Right ventricle myocardium inferior (tissue), 1 donor: ENCODE data around the gene ACKR3. TPM values are rescaled to one million over a fixed set of nuclear protein-coding genes. Genes with fewer than 3 reads are reported as not detected.

Experiments used
- ATAC-seq: fragments of 200-7000 bp; cut with Tn5 transposase; one replicate; pipeline ENCODE4 v1.9.1; 2020; ENCODE audit warnings: mild to moderate bottlenecking, moderate library complexity
- DNase-seq: peaks from one replicate; pipeline ENCODE4 v3.0.0; 2021; ENCODE audit errors: missing footprints
- intact Hi-C: fragments of 100-400 bp; cut with DNase I; formaldehyde crosslinking; loops from one replicate; pipeline ENCODE4 v1.11.0; 2022
- total RNA-seq: library from RNA; stranded (reverse); fragmentation: NEBNext Ultra II Directional; extraction: Animal tissue kit (Norgen Biotek cat#: 25700); gene quantifications from one replicate; pipeline ENCODE4 v1.2.1, GENCODE V29; 2021
- donor health status: DM: no; HTN: yes; CAD: no; lungs with severe emphysema.

The ACKR3 gene
- total RNA-seq, 1 donor from 2014 or later = 30.5 TPM

DNA sequence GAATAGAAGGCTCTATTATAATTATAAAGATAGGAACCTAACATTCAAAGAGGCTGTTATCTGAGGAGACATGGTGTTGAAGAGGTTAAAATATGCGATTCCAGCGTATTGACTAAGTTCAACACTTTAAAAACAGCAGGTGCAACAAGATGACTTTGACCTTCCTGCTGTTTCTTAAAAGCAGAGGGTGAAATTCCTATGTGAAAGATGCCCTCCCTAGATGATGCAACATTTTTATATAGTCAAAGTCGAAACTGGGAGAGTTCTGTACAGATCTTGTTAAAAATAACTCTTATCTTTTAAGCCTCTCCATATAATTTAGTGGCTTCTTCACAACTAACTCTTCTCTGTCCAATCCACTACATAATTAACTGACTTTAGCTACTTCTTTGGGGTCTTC is 4.4 kb upstream of the ACKR3 start:
- ATAC-seq (no peak), DNase-seq (no peak)
- intact Hi-C loops = loop anchor here (5.0 kb wide), 4 partner anchors 122 to 462 kb away; no protein-coding TSS in a partner anchor

DNA sequence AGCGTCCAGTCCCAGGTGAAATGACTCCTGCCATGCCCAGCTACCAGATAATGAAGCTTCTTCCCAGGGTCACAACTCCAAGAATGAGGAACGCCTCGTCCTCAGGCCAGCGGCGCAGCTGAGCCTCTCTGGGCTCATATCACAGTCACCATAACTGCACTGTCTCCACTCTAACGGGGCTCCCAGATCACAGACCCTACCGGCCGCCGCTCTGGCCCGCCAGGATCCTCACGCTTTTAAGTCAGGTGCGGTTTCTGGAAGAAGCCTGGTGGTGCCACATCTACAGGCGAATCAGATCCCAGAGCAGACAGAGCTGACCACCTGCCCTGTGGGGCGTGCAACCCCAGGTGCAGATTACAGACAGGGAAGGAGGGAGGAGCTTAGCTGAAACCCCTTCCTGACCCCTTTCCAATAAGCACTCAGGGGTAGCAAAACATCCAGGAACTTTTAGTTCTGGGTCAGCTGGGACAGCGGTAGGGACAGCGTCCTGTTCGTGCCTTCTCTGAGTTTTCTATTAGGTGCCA is 3.7 kb upstream of the ACKR3 start:
- ATAC-seq (no peak), DNase-seq (no peak)
- intact Hi-C loops = loop anchor here (5.0 kb wide), 4 partner anchors 121 to 461 kb away; no protein-coding TSS in a partner anchor

DNA sequence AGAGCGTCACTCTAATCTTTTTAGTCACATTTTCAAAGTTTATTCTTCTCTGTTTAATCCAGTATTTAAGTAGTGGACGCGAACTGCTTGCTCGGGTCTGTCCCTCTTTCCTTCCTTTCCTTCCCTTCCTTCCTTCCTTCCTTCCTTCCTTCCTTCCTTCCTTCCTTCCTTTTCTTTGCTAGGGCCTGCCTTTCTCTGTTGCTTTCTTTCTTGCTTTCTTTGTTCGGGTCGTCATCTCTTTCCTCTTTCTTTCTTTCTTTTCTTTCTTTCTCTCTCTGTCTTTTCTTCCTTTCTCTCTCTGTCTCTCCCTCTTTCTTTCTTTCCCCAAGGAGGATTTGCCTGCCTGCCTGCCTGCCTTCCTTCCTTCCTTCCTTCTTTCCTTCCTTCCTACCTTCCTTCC is 3.0 kb upstream of the ACKR3 start:
- DNase-seq (no peak), ATAC-seq (no peak)
- intact Hi-C loops = loop anchor here (5.0 kb wide), 4 partner anchors 121 to 461 kb away; no protein-coding TSS in a partner anchor

DNA sequence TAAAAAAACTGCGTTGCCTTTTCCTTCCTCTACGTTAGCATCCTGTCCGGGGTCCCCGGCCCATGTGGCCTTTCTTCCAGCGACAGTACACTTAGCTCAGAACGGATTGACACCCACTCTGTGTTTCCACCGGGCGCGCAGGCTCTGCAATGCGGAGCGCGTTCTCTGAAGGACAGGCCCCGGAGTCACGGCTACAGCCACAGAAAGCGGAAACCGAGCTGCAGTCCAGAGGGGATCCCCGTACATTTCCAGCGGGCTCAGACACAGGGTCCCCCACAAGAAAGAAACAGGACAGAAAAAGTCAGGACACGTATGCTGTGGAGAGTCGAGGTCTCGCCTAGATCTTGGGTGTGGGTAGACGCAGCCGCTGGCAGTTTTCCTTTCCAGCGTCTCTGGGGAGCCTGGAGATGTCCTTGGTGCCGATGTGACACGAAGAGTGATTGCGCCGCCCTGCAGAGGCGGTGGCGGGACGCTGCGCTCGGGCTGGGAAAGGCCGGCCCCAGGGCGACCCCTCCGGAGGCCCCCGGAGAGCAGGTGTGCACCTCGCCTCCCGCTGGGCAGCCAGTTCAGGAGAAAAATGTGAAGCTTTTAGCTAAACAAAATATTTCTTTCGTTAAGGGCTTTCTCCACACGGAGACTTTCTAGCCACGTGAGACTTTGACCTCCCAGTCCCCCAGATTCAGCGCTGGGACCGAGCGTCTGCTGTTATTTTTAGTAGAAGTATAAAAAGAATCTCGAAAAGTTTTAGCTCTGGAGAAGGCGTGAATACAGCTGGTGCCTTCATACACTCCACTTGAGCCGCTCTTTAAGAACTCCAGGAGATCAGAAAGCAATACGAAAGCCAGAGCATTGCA is 1.3 kb upstream of the ACKR3 start:
- intact Hi-C loops = loop anchor here (2.0 to 5.0 kb wide), 6 partner anchors 55 to 459 kb away; no protein-coding TSS in a partner anchor
- ATAC-seq = peak; percentile 48
- peak; percentile 82 for DNase-seq

DNA sequence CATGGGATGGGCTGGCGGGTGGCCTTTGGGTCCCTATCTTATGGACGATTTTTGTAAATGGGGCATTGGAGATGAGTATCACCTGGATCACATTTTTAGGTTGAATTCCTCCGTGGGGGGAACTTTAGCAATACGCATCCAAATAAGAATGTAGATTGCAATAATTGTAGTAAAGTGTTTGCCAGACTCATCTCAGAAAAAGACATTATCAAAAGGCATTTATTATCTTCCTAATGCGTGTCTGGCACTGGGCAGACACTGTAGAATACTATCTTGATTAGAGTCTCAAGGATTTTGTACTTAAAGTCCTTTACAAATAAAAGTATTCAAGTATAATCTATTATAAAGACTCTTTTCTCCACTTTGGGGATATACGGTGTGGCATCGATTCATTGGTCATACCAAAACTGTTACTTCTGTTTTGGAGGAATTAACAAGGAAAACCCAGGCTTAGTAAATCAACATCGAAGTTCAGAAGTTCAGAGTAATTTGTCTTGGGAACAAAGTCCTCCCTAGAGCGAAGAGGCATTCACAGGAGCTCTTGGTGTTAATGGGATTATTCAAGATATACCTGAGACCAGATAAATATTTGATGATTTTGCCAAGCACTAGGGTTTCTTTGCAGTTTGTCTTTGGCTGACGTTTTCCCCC is 578 bp upstream of the ACKR3 start:
- intact Hi-C loops = loop anchor here (2.0 to 5.0 kb wide), 6 partner anchors 56 to 458 kb away; no protein-coding TSS in a partner anchor
- no peak for DNase-seq

DNA sequence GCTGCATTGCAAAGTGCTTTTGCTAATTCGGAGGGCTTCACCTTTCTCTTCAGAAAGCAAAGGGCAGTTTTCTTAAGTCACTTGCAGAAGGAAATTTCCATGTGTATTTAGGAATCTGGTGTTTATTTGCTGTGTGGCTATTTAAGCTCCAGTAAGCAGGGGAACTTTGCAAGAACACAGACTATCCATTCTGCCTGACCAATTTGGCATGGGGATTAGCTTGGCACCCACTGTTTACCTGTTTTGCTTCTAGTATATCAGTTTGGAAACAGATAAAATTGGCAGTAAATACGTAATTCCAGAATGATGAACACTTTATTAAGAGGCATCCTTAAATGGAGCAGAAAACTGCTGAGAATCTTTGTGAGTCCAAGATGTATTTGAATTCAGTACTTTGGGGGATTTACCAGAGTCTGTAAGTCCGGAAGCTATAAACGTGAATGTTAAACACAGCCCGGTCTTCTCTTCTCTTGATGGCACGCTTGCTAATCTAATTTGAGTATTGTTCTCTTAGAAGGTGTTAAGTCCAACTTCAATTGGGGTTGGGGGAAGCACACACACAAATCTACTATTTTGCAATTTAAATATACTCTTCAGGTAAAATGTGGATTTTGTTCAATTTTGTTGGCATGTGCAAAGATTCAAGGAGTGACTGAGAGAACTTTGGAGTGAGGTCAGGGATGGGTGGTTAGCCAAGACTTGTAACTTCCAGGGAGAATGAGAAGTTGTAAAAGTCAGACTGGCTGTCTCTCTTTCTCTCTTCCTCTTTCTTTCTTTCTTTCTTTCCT is 650 bp downstream of the ACKR3 start:
- DNase-seq (no peak), ATAC-seq (no peak)
- intact Hi-C loops = loop anchor here (2.0 kb wide), 1 partner anchor 163 kb away; no protein-coding TSS in a partner anchor

More for the DNA sequence above, 578 bp upstream of the ACKR3 start:
- no peak for ATAC-seq

DNA sequence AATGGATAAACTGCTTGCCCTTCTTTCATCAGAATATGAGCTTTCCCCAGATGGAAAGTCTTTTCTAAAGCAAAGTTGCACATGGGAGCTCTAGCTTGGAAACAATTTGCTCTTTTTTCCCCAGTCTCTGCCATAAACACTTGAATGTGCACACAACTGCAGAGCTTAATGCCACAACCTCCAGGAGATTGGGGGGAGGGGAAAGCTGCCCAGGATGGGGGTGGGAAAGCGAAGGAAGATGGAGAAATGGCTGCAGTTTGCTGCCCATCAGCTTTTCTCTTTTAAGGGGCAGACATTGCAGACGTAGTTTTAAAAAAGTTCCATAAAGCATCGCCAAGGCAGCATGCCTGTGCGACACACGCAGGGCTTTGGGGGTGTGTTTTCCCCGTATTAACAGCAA is 1.5 kb downstream of the ACKR3 start:
- DNase-seq (no peak), ATAC-seq (no peak)
- intact Hi-C loops = loop anchor here (2.0 kb wide), 1 partner anchor 162 kb away; no protein-coding TSS in a partner anchor

DNA sequence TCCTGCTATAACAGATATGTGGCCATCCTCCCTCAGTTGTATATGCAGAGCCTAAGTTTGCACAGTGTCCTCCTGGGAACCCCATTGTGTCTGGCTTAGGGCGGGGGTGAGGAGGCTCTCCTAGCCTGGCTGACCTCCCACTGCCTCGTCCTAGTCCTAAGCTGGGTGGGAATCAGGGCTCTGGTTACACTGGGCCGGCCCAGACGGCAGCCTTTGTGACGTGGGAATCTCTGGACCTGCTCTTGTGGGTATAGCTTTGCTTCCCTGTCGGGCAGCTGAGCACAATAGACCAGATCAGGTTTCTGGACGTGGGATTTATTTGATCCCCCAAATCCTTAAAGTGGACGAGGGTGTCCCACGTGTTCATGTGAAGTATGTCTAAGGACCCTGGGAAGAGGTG is 2.9 kb downstream of the ACKR3 start:
- DNase-seq (peak; percentile 79), ATAC-seq (peak; percentile 22)
- intact Hi-C loops = no loop called here

DNA sequence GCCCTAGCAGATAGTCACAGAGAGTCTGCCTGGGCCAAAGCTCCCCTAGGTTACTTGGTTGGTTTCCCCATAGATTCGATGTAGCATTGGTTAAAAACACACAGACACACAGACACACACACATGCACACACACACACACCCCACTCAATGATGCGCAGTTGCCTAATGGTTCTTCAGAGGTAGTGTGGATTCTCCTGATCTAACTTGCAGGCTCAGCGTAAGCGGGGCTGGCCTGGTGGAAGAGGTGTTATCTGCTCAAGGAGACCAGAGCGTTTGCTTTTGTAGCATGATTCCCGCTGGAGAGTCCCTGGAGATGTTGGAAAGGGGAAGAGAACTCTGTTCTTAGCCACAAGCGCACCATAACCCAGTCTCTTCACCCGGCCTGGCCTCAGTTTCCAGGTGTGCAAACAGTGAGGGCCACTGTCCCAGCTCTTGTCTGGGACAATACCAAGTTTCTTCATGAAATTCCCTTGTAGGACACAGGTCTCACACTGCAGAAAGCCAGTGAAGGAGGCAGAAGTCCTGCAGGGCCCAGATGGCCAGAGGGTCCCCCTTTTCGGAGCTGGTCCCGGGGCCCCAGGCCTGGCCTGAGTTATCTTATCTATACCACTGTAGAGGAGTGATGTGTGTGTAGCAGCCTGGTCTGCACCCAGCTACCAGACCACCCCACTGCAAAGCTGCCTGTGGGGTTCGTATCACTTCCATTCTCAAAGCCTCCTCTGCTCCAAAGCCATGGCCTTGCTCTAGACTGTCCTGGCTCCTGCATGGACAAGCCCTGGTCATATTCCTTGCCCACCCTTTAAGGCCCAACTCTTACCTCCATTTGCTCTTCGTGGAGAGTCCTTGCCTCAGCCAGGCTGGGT is 3.7 kb downstream of the ACKR3 start:
- DNase-seq = no peak
- no peak for ATAC-seq
- intact Hi-C loops = no loop called here

DNA sequence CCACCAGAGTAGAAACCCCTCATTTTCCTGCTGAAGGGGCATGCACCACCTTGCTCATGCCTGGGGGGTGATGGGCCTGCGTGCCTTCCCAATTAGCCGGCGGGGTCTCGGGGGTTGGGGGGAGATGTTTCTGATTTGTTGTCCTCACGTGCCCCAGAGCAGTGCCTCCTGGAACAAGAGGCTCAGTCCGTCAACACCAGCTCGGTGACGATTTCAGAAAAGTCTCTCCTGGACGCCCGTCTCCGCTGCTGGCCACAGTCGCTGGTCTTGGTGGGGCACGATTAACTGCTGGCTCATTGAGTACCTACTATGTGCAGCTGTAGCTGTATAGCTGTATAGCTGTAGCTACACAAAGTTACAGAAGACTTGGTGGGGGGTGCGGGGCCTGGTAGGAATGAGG is 4.4 kb downstream of the ACKR3 start:
- no peak for ATAC-seq
- no peak for DNase-seq
- intact Hi-C loops = no loop called here

DNA sequence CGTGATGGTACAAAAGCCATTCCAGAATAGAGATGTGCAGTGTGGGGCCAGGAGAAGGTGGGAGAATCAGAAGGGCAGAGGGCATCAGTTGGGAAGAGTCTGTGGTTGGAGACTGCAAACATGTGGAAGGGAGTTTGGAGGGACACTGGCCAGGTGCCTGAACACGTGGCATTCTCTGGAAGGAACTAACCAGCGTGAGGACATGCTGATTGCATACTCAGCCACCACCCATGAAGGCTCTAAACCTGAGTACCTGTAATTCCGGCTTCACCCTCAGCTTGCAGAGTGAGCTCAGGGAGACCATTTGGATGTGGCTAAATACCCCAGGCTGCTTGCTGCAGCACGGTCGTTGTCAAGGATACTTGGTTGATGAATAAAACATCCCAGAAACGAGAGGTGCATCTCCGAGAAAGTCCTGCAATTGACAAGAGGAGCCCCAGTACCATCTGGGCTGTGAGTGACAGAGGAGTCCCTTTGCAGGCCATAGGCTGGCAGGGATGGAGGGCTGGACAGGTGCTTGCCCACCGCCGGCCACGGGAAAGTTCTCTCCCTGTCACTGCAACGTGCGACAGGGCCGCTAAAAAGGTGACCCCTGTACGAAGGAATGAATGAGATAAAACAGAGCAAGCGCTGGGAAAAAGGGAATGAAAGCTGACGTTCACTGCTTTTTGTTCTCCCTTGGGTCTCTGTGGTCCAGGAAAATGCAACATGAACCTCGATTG is 5.0 kb downstream of the ACKR3 start:
- ATAC-seq (no peak), DNase-seq (no peak)
- intact Hi-C loops = no loop called here

DNA sequence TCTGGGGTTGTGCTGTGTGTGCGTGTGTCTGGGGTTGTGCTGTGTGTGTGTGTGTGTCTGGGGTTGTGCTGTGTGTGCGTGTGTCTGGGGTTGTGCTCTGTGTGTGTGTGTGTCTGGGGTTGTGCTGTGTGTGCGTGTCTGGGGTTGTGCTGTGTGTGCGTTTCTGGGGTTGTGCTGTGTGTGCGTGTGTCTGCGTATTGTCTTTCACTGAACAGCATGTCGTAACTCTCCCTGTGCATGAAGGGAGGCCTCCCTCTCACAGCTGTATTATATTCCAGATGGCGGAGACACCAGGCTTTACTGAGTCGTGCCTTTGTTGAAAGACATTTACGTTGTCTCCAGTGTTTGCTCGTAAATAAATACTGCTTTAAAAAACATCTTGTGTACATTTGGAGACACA is 5.9 kb downstream of the ACKR3 start:
- no peak for ATAC-seq

DNA sequence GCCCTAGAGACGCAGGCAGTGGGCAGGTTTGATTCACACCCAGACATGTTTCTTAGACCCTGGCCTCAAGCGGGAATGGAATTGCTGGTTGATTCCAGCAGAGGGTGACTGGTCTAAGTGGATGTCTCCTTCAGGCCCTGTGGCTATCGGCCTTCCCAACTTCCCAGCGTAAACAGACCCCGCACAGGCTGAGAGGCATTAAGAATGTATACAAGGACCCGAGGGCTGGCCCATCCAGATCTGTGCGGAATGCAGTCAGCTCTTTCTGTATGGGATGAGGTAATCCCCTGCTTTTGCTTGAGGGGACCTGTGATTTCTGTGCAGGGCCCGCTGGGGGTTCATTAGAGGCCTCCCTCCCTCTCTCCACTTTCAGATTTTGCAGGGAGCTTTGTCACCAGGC is 6.5 kb downstream of the ACKR3 start:
- ATAC-seq (no peak), DNase-seq (no peak)
- intact Hi-C loops = no loop called here

More for the DNA sequence above, 5.9 kb downstream of the ACKR3 start:
- DNase-seq = no peak
- intact Hi-C loops = no loop called here

DNA sequence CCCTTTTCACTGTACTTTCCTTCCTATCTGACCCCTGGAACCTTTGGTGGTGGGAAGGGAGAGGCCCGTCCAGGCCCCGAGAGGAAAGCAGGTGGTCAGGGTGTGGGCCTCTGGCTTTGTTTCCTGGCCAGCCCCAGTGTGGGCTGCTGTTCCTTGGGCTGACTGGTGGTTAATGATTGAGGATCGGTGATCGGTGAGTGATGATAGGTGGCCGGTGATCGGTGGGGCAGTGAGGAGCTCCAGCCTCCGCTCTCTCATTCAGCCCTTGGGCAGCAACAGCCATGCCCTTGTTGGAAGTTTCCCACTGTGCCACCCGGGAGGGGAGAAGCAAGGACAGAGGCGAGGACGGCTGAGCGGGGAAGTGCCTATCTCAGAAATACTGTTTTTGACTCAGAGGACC is 7.3 kb downstream of the ACKR3 start:
- ATAC-seq (no peak), DNase-seq (no peak)
- intact Hi-C loops = no loop called here

DNA sequence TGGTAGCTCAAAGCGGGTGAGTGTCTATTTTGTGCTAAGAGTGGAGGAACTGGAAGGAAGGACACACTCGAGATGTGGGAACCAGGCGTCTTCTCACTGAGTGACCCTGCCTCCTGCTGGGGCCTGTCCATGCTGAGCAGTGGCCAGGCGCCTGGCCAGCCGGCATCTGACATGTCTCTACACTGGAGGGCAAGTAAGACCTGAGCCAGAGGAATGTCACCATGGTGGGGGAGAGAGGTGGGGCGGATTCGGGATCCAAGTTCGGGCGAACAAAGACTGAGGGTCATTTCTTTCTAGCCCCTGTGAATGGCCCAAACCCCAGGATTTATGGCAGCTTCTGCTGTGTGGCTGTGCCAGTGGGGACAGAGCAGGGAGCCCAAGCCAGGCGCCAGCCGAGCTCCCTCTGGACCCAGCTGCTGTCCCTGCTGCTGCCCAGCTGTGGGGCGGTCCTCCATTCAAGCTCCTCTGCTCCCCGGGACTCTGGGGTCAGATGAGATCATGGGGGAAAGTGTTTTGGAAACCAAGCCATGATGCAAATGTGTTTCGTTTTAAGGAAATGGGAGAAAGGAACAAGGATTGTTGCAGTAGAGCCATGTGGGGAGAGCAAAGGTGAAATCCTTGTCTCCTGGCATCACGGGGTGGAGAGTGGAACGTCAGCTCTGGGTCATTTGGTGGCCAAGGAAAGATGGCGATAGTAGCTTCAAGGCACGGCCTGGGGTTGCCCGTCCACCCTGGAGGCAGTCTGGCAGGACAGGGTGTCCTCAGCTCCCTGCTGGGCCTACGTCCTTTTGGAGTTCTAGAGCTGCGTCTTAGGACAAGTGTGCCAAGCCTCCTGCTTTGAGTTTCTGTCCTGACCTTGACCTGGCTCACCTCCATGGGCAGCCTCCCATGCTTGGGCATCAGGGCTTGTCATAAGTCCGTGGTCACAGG is 8.1 kb downstream of the ACKR3 start:
- ATAC-seq = peak; percentile 31
- intact Hi-C loops = no loop called here
- no peak for DNase-seq

DNA sequence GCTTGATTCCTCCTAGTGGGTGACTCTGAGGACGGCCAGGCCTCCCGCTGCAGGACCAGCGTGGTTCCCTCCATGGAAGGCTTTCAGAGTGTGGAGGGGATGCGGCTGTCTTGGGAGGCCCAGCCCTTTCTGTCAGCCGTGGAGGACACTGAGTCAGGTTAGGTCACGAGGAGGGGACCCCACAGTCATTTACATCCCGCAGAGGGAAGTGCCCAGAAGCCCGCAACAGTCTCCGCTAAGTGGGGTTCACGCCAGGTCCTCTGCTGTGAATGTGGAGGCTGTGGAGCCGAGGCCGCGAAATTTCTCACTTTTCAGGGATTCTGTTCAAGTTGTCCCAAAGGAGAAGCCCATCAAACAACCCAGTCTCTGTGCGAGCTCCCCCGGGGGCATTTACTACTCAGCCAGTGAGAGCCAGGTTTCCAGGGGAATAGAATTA is 8.8 kb downstream of the ACKR3 start:
- no peak for DNase-seq
- intact Hi-C loops = no loop called here
- no peak for ATAC-seq
